H1 (cell line): ENCODE measurements around the gene LNX2. TPM values are rescaled to one million over a fixed set of nuclear protein-coding genes. Genes with fewer than 3 reads are reported as not detected.

Experiments used
- CTCF ChIA-PET: fragments of 300-600 bp; sonication (Branson Sonifier 250); formaldehyde crosslinking; loops from one replicate; lab custom pipeline; 2021; ENCODE audit not compliant: partially characterized antibody; lab: Charles Lee
- POLR2A ChIA-PET: fragments of 300-600 bp; sonication (Branson Sonifier 250); formaldehyde crosslinking; loops from one replicate; lab custom pipeline; 2021; ENCODE audit warnings: inconsistent platforms; ENCODE audit not compliant: partially characterized antibody; lab: Charles Lee
- DNase-seq, 2 experiments: peaks; one replicate each; pipeline versions ENCODE4 v3.0.0 to v3.0.0-alpha.2; 2010 to 2022; ENCODE audit warnings: low spot score in 2 of 2, low read depth in 1 of 2, mixed read lengths in 1 of 2
- FAIRE-seq: peaks from 2 replicates; lab custom pipeline; 2011; peaks lifted over from hg19 to GRCh38; lab: Jason Lieb, UNC
- H2AFZ ChIP-seq: 2 replicates; pipeline ENCODE4 v1.8.1; 2012; ENCODE audit warnings: low read length, inconsistent platforms
- H2AK5ac ChIP-seq: 2 replicates; pipeline ENCODE4 v1.6.1; 2013; ENCODE audit warnings: low read depth, low read length
- H2BK120ac ChIP-seq: replicated peaks from 2 replicates; pipeline ENCODE3; 2013; ENCODE audit warnings: low read depth, low read length, inconsistent platforms
- H2BK12ac ChIP-seq: 2 replicates; pipeline ENCODE4 v1.6.1; 2013; ENCODE audit warnings: low read depth, low read length
- H2BK15ac ChIP-seq: 2 replicates; pipeline ENCODE4 v1.6.1; 2013; ENCODE audit warnings: low read length
- H2BK20ac ChIP-seq: 2 replicates; pipeline ENCODE4 v1.6.1; 2013; ENCODE audit warnings: low read length
- H2BK5ac ChIP-seq: 2 replicates; pipeline ENCODE4 v1.6.1; 2013; ENCODE audit warnings: low read depth, low read length
- H3K14ac ChIP-seq: 2 replicates; pipeline ENCODE4 v1.6.1; 2013; ENCODE audit warnings: inconsistent platforms; ENCODE audit not compliant: insufficient read length
- H3K18ac ChIP-seq: 2 replicates; pipeline ENCODE4 v1.6.1; 2013; ENCODE audit warnings: low read length; ENCODE audit errors: extremely low read depth
- H3K23ac ChIP-seq: 2 replicates; pipeline ENCODE4 v1.6.1; 2013; ENCODE audit warnings: inconsistent platforms; ENCODE audit not compliant: insufficient read length
- H3K23me2 ChIP-seq: 2 replicates; pipeline ENCODE4 v1.6.1; 2013; ENCODE audit warnings: low read depth, low read length
- H3K27ac ChIP-seq: 2 replicates; pipeline ENCODE4 v1.6.1; 2011; ENCODE audit warnings: low read depth, low read length, inconsistent platforms
- H3K27me3 ChIP-seq, 4 experiments: replicated peaks in 1 of 4; 1 replicate in 1 of 4; 2 replicates in 3 of 4; pipeline versions ENCODE4 v1.6.1 to v1.8.1; 2011 to 2013; ENCODE audit warnings: low read length in 3 of 4, mild to moderate bottlenecking in 3 of 4, inconsistent platforms in 2 of 4, mixed read lengths in 2 of 4, moderate library complexity in 1 of 4; ENCODE audit not compliant: control insufficient read depth in 3 of 4, insufficient read depth in 3 of 4; ENCODE audit errors: extremely low read depth in 1 of 4
- H3K36me3 ChIP-seq, 4 experiments: 2 replicates each; pipeline versions ENCODE4 v1.6.1 to v1.8.1; 2011 to 2013; ENCODE audit warnings: mild to moderate bottlenecking in 4 of 4, low read length in 3 of 4, moderate library complexity in 2 of 4, control low read depth in 1 of 4, inconsistent platforms in 1 of 4; ENCODE audit not compliant: insufficient read depth in 4 of 4, control insufficient read depth in 2 of 4
- H3K4ac ChIP-seq: replicated peaks from 2 replicates; pipeline ENCODE3; 2013; ENCODE audit warnings: low read length, low read depth, mixed read lengths, inconsistent platforms; ENCODE audit not compliant: insufficient read length
- H3K4me1 ChIP-seq, 4 experiments: replicated peaks in 1 of 4; 1 replicate in 1 of 4; 2 replicates in 3 of 4; pipeline versions ENCODE4 v1.6.1 to v1.8.1; 2011 to 2013; ENCODE audit warnings: low read length in 3 of 4, inconsistent platforms in 2 of 4, mixed read lengths in 1 of 4; ENCODE audit not compliant: insufficient read depth in 4 of 4, control insufficient read depth in 3 of 4
- H3K4me2 ChIP-seq, 2 experiments: 2 replicates each; pipeline versions ENCODE4 v1.6.1 to v1.8.1; 2011 to 2013; ENCODE audit warnings: low read depth in 2 of 2, low read length in 2 of 2, control low read depth in 1 of 2, inconsistent platforms in 1 of 2, mild to moderate bottlenecking in 1 of 2; ENCODE audit not compliant: insufficient read depth in 1 of 2
- H3K4me3 ChIP-seq, 4 experiments: fragments of 200-600, 300-600 bp in 1 of 4; sonication (generic), shearing (Covaris generic), sonication (Bioruptor Twin) in 1 of 4; 2 replicates each; pipeline versions ENCODE4 v1.5.1 to v1.8.1; 2011 to 2016; ENCODE audit warnings: low read length in 4 of 4, low read depth in 3 of 4, control low read depth in 2 of 4, inconsistent platforms in 2 of 4, mild to moderate bottlenecking in 2 of 4, mixed read lengths in 1 of 4, moderate library complexity in 1 of 4; ENCODE audit not compliant: insufficient read depth in 2 of 4; ENCODE audit errors: extremely low read depth in 1 of 4
- H3K56ac ChIP-seq: replicated peaks from 2 replicates; pipeline ENCODE3; 2013; ENCODE audit warnings: low read depth, mild to moderate bottlenecking, mixed read lengths, low read length, inconsistent platforms; ENCODE audit not compliant: insufficient read length
- H3K79me1 ChIP-seq: 2 replicates; pipeline ENCODE4 v1.6.1; 2013; ENCODE audit warnings: low read depth, low read length, control low read depth
- H3K79me2 ChIP-seq, 2 experiments: 2 replicates each; pipeline versions ENCODE4 v1.6.1 to v1.8.1; 2012 to 2013; ENCODE audit warnings: low read length in 2 of 2, mild to moderate bottlenecking in 2 of 2, inconsistent platforms in 1 of 2; ENCODE audit not compliant: insufficient read depth in 2 of 2, control insufficient read depth in 1 of 2
- H3K9ac ChIP-seq, 4 experiments: replicated peaks in 1 of 4; 1 replicate in 1 of 4; 2 replicates in 3 of 4; pipeline versions ENCODE4 v1.6.1 to v1.8.1; 2011 to 2013; ENCODE audit warnings: low read depth in 3 of 4, low read length in 3 of 4, control low read depth in 2 of 4, mild to moderate bottlenecking in 2 of 4, moderate library complexity in 2 of 4, inconsistent platforms in 1 of 4; ENCODE audit errors: extremely low read depth in 1 of 4
- H3K9me3 ChIP-seq, 2 experiments: 2 replicates each; pipeline versions ENCODE4 v1.6.1 to v1.8.1; 2012 to 2013; ENCODE audit warnings: mild to moderate bottlenecking in 2 of 2, moderate library complexity in 2 of 2, control low read depth in 1 of 2, inconsistent platforms in 1 of 2, low read depth in 1 of 2, low read length in 1 of 2, mixed read lengths in 1 of 2; ENCODE audit not compliant: insufficient read depth in 2 of 2
- H4K20me1 ChIP-seq, 2 experiments: replicated peaks in 1 of 2; 2 replicates each; pipeline versions ENCODE3 to v1.8.1; 2011 to 2013; ENCODE audit warnings: inconsistent platforms in 2 of 2, low read length in 2 of 2, mild to moderate bottlenecking in 1 of 2; ENCODE audit not compliant: insufficient read depth in 2 of 2, control insufficient read depth in 1 of 2
- H4K5ac ChIP-seq: 2 replicates; pipeline ENCODE4 v1.6.1; 2013; ENCODE audit warnings: low read length, low read depth, mixed read lengths, inconsistent platforms; ENCODE audit not compliant: insufficient read length
- H4K8ac ChIP-seq: 2 replicates; pipeline ENCODE4 v1.8.0; 2013; ENCODE audit warnings: mild to moderate bottlenecking, moderate library complexity, low read length, inconsistent platforms; ENCODE audit not compliant: insufficient read depth; ENCODE audit errors: extremely low read depth
- H4K91ac ChIP-seq: replicated peaks from 2 replicates; pipeline ENCODE3; 2013; ENCODE audit warnings: low read length, mixed read lengths, inconsistent platforms; ENCODE audit not compliant: insufficient read length
- BACH1 ChIP-seq: IDR thresholded peaks from 2 replicates; pipeline ENCODE4 v1.6.1; 2012; ENCODE audit warnings: low read length, improper control_type of control experiment
- CEBPB ChIP-seq: IDR thresholded peaks from 2 replicates; pipeline ENCODE4 v1.6.1; 2012; ENCODE audit warnings: low read depth, low read length
- CREB1 ChIP-seq: IDR thresholded peaks from 2 replicates; pipeline ENCODE4 v1.6.1; 2012; ENCODE audit warnings: inconsistent platforms
- HDAC2 ChIP-seq, 2 experiments: fragments of 300-600 bp in 1 of 2; sonication (generic) in 1 of 2; IDR thresholded peaks; 2 replicates each; pipeline ENCODE4 v1.6.1; 2011 to 2012; ENCODE audit warnings: low read depth in 2 of 2, low read length in 2 of 2, mild to moderate bottlenecking in 2 of 2, moderate library complexity in 2 of 2, borderline replicate concordance in 1 of 2, inconsistent platforms in 1 of 2
- HDAC6 ChIP-seq: IDR thresholded peaks from one replicate; pipeline ENCODE4 v1.7.1; 2012; ENCODE audit warnings: low read depth, mild to moderate bottlenecking, inconsistent platforms, low read length, moderate library complexity
- JUN ChIP-seq: IDR thresholded peaks from 2 replicates; pipeline ENCODE4 v1.6.1; 2011; ENCODE audit warnings: low read depth, mild to moderate bottlenecking, improper control_type of control experiment, low read length
- MAFK ChIP-seq: IDR thresholded peaks from 2 replicates; pipeline ENCODE4 v1.6.1; 2012; ENCODE audit warnings: low read depth, mild to moderate bottlenecking, improper control_type of control experiment, low read length
- PHF8 ChIP-seq: fragments of 200-600 bp; sonication (generic); conservative IDR thresholded peaks from 2 replicates; pipeline ENCODE4 v1.7.1; 2012; ENCODE audit warnings: low read depth, mild to moderate bottlenecking, inconsistent platforms, low read length, moderate library complexity
- POLR2A ChIP-seq, 2 experiments: IDR thresholded peaks; 1 replicate in 1 of 2; 2 replicates in 1 of 2; pipeline ENCODE4 v1.6.1; 2011; ENCODE audit warnings: low read depth in 2 of 2, low read length in 2 of 2, mild to moderate bottlenecking in 2 of 2; ENCODE audit errors: control extremely low read depth in 1 of 2
- POU5F1 ChIP-seq: IDR thresholded peaks from 2 replicates; pipeline ENCODE4 v1.6.1; 2011; ENCODE audit warnings: low read depth, mild to moderate bottlenecking, low read length, moderate library complexity
- SAP30 ChIP-seq: fragments of 300-600 bp; sonication (generic); IDR thresholded peaks from 2 replicates; pipeline ENCODE4 v1.7.1; 2012; ENCODE audit warnings: low read length, moderate library complexity, mild to moderate bottlenecking, inconsistent platforms; ENCODE audit not compliant: insufficient read depth, insufficient replicate concordance
- SP4 ChIP-seq: IDR thresholded peaks from 2 replicates; pipeline ENCODE4 v1.6.1; 2012; ENCODE audit warnings: low read length, inconsistent platforms
- SRF ChIP-seq: IDR thresholded peaks from 2 replicates; pipeline ENCODE4 v1.6.1; 2011; ENCODE audit warnings: mild to moderate bottlenecking, low read depth, low read length, moderate library complexity
- TAF1 ChIP-seq: IDR thresholded peaks from 2 replicates; pipeline ENCODE4 v1.6.1; 2011; ENCODE audit warnings: mild to moderate bottlenecking, low read depth, low read length
- TAF7 ChIP-seq: optimal IDR thresholded peaks from 2 replicates; pipeline ENCODE3; 2011; ENCODE audit warnings: low read depth, mild to moderate bottlenecking, inconsistent platforms, low read length, moderate library complexity, borderline replicate concordance
- WGBS, 2 experiments: shearing (Covaris generic) in 1 of 2; methylation state at CpG; one replicate each; pipeline versions ENCODE4 v1.1.6 to v1.1.7; 2013 to 2015; ENCODE audit warnings: low lambda C conversion rate in 2 of 2, mixed read lengths in 2 of 2, inconsistent platforms in 1 of 2, low coverage in 1 of 2, missing lambda C conversion rate in 1 of 2; ENCODE audit not compliant: insufficient replicate concordance in 2 of 2, insufficient coverage in 1 of 2, insufficient read length in 1 of 2; ENCODE audit errors: extremely low coverage in 1 of 2, missing lambda C conversion rate in 1 of 2; 5-methylcytosine and 5-hydroxymethylcytosine counted together
- polyA plus RNA-seq, 7 experiments: library from polyadenylated mRNA; depleted of rRNA in 3 of 7; stranded (reverse) in 5 of 7; unstranded in 2 of 7; fragments of >200 nt in 5 of 7; fragments of 200-250 nt in 2 of 7; gene quantifications; 1 replicate in 5 of 7; 2 replicates in 1 of 7; 4 replicates in 1 of 7; pipeline versions ENCODE4 v1.2.1 to v1.2.3, GENCODE V29; 2011 to 2013; ENCODE audit warnings: missing spikeins in 2 of 7, mixed read lengths in 2 of 7
- total RNA-seq: library from RNA; stranded (reverse); fragmentation: NEBNext Ultra II Directional; extraction: Animal tissue kit (Norgen Biotek cat#: 25700); gene quantifications from 2 replicates; pipeline ENCODE4 v1.2.1, GENCODE V29; 2021
- TF ChIP-seq, protein P1 (sequence below): IDR thresholded peaks from 2 replicates; pipeline ENCODE4 v1.6.1; 2012; ENCODE audit warnings: inconsistent platforms

LNX2 gene
- total and polyA plus RNA-seq, 2 of the 8 experiments (the other 6 are each of a cell fraction or from before 2014, with no cell fraction given) = 6.4 to 13.9 TPM

DNA sequence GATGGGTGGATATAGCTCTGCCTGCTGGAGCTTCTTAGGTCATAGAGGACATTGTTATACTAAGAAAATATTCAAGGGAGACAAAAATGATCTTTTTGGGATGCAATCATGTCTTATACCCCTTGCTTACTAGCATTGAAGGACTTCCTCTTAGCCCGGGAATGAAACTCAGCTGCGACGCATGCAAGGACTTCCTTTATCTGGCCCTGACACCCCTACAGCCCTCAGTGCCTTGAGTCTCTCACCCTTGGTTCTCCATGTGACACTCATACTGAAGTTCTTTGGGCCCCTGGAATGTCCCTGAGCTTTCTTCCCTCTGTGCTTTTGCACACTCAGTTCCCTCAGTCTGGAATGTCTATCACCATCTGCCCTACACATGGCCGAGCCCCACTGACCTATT lies 97.5 kb downstream of the LNX2 start:
- Histone ChIP-seq H4K5ac (no peak overlapping the region), H4K20me1 (no peaks in the 10 kb centered on the region), H2BK15ac (no peak overlapping the region), H3K18ac (no peak overlapping the region), H2BK20ac (no peak overlapping the region), H3K14ac (no peak overlapping the region), H2AK5ac (no peak overlapping the region), H3K4me3 (no peak overlapping the region), H3K79me1 (no peaks in the 10 kb centered on the region), H4K8ac (no peak overlapping the region), H2BK12ac (no peak overlapping the region), H2AFZ (no peak overlapping the region), H3K4me2 (no peak overlapping the region), H3K56ac (no peak overlapping the region), H3K4me1 (no peaks in the 10 kb centered on the region), H3K27me3 (no peaks in the 10 kb centered on the region), H2BK5ac (no peak overlapping the region), H3K23ac (no peak overlapping the region), H3K36me3 (no peaks in the 10 kb centered on the region), H3K27ac (no peak overlapping the region), H2BK120ac (no peak overlapping the region), H3K9me3 (no peaks in the 10 kb centered on the region), H4K91ac (no peak overlapping the region), H3K9ac (no peak overlapping the region), H3K4ac (no peak overlapping the region), H3K79me2 (no peaks in the 10 kb centered on the region), H3K23me2 (no peaks in the 10 kb centered on the region)
- POLR2A ChIA-PET = no interaction called here
- FAIRE-seq (no peak), DNase-seq (no peak)
- WGBS, 2 experiments = 53% methylated on average over 4 of the region's 4 CpGs; no CpG with 5 or more reads in 1 of the 2 experiments
- CTCF ChIA-PET = interaction anchor here (0.6 to 1.9 kb wide), 4 partner anchors 10 to 461 kb away, joined by 3 to 9 read pairs (median 4); no protein-coding TSS in a partner anchor
- TF ChIP-seq JUN (no peak), CREB1 (no peak), SAP30 (no peak), HDAC6 (no peak), SRF (no peak), PHF8 (no peak), POLR2A (IDR thresholded peaks at IDR 0.05; ENCODE audit: control extremely low read depth in 1 of 2, low read depth in 2 of 2, low read length in 2 of 2) (no peak), MAFK (no peak), TAF1 (no peak), TAF7 (no peak), SP4 (no peak), CEBPB (no peak), BACH1 (no peak), POU5F1 (no peak), HDAC2 (IDR thresholded peaks at IDR 0.05; ENCODE audit: borderline replicate concordance in 1 of 2, low read depth in 2 of 2, low read length in 2 of 2) (no peak)
- TF ChIP-seq, protein P1, sequence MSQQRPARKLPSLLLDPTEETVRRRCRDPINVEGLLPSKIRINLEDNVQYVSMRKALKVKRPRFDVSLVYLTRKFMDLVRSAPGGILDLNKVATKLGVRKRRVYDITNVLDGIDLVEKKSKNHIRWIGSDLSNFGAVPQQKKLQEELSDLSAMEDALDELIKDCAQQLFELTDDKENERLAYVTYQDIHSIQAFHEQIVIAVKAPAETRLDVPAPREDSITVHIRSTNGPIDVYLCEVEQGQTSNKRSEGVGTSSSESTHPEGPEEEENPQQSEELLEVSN = no peak
